Measurements from ENCODE around the gene ANKRD24. TPM values are rescaled to one million over a fixed set of nuclear protein-coding genes. Genes with fewer than 3 reads are reported as not detected.
"Not testable (repeated sequence)": the region's sequence is repeated elsewhere in the genome, so short reads cannot be mapped to it uniquely, and the experiment has no call there.

Gene ANKRD24
- total RNA-seq, 1 donor from 2014 or later, result 0.82 TPM

- Mint-ChIP-seq H3K4me1 (ENCODE audit: unreplicated experiment) (peaks cover 2% of the 10 kb centered on the region), H3K4me3 (ENCODE audit: unreplicated experiment) (no peak overlapping the region), H3K36me3 (ENCODE audit: low read depth, unreplicated experiment) (peaks cover 5% of the 10 kb centered on the region), H3K27me3 (ENCODE audit: unreplicated experiment) (peaks cover 2% of the 10 kb centered on the region), H3K9me3 (ENCODE audit: unreplicated experiment) (no peaks in the 10 kb centered on the region), H3K27ac (ENCODE audit: unreplicated experiment) (no peak overlapping the region)
- no peak for TF ChIP-seq CTCF (IDR thresholded peaks at IDR 0.05; ENCODE audit: unreplicated experiment)
- no peak for DNase-seq (ENCODE audit: low spot score)
Observed at GRCh38 chr19:4238831-4239230, 56.3 kb downstream of the ANKRD24 start.

GRCh38 chr19:4241824-4242430 is 59.4 kb downstream of the ANKRD24 start:
- peaks cover 2% of the 10 kb centered on the region for H3K27me3 Mint-ChIP-seq (ENCODE audit: unreplicated experiment)
- no peak for DNase-seq (ENCODE audit: low spot score)
- no peak for TF ChIP-seq CTCF (IDR thresholded peaks at IDR 0.05; ENCODE audit: unreplicated experiment)
- no peaks in the 10 kb centered on the region for H3K9me3 Mint-ChIP-seq (ENCODE audit: unreplicated experiment)
- no peak overlapping the region for H3K27ac Mint-ChIP-seq (ENCODE audit: unreplicated experiment)
- H3K36me3 Mint-ChIP-seq (ENCODE audit: low read depth, unreplicated experiment), result peaks cover 11% of the 10 kb centered on the region
- H3K4me3 Mint-ChIP-seq (ENCODE audit: unreplicated experiment), result no peak overlapping the region
- peaks cover 7% of the 10 kb centered on the region for H3K4me1 Mint-ChIP-seq (ENCODE audit: unreplicated experiment)

- not testable (repeated sequence) for H3K9me3 Mint-ChIP-seq (ENCODE audit: unreplicated experiment); H3K4me3 Mint-ChIP-seq (ENCODE audit: unreplicated experiment); DNase-seq (ENCODE audit: low spot score); H3K27me3 Mint-ChIP-seq (ENCODE audit: unreplicated experiment); H3K4me1 Mint-ChIP-seq (ENCODE audit: unreplicated experiment); H3K27ac Mint-ChIP-seq (ENCODE audit: unreplicated experiment)
- H3K36me3 Mint-ChIP-seq (ENCODE audit: low read depth, unreplicated experiment), result peaks cover 35% of the 10 kb centered on the region
Observed at GRCh38 chr19:4245938-4246337, 63.4 kb downstream of the ANKRD24 start.

GRCh38 chr19:4246767-4247593 is 64.5 kb downstream of the ANKRD24 start, which contains the start of gene YJU2:
TSS of gene YJU2 (plus strand) at chr19:4247080. CDS start at chr19:4247147, 67 bp downstream.
- H3K9me3 Mint-ChIP-seq (ENCODE audit: unreplicated experiment), result no peaks in the 10 kb centered on the region
- peaks cover 8% of the 10 kb centered on the region for H3K4me1 Mint-ChIP-seq (ENCODE audit: unreplicated experiment)
- peak within 1 kb of the TSS; percentile 99 for H3K4me3 Mint-ChIP-seq (ENCODE audit: unreplicated experiment)
- H3K27me3 Mint-ChIP-seq (ENCODE audit: unreplicated experiment), result peaks cover 4% of the 10 kb centered on the region
- H3K36me3 Mint-ChIP-seq (ENCODE audit: low read depth, unreplicated experiment), result peaks cover 37% of the 10 kb centered on the region
- DNase-seq (ENCODE audit: low spot score), result peak; percentile 97
- TF ChIP-seq CTCF (IDR thresholded peaks at IDR 0.05; ENCODE audit: unreplicated experiment), result no peak
- H3K27ac Mint-ChIP-seq (ENCODE audit: unreplicated experiment), result peak within 1 kb of the TSS; percentile 100

- TF ChIP-seq CTCF (IDR thresholded peaks at IDR 0.05; ENCODE audit: unreplicated experiment), result peak; percentile 25
- Mint-ChIP-seq H3K9me3 (ENCODE audit: unreplicated experiment) (no peaks in the 10 kb centered on the region), H3K27me3 (ENCODE audit: unreplicated experiment) (peaks cover 2% of the 10 kb centered on the region), H3K27ac (ENCODE audit: unreplicated experiment) (no peak overlapping the region), H3K36me3 (ENCODE audit: low read depth, unreplicated experiment) (peaks cover 39% of the 10 kb centered on the region), H3K4me1 (ENCODE audit: unreplicated experiment) (no peaks in the 10 kb centered on the region), H3K4me3 (ENCODE audit: unreplicated experiment) (peak overlapping the region; percentile 21)
- DNase-seq (ENCODE audit: low spot score), result no peak
Observed at GRCh38 chr19:4256563-4256962, 74.1 kb downstream of the ANKRD24 start.

All from endothelial cell (in vitro differentiated cells).